HL-60 (cell line): ENCODE measurements around the gene NPR1.
A peak's percentile ranks its signal among the peaks of the same experiment; 100 is the strongest.

Experiments used
- CTCF ChIP-seq: IDR thresholded peaks from one replicate; pipeline ENCODE4 v1.5.1; 2011; ENCODE audit warnings: low read length, control low read depth, inconsistent platforms; ENCODE audit not compliant: insufficient read depth
- GABPA ChIP-seq: IDR thresholded peaks from 2 replicates; pipeline ENCODE4 v1.6.1; 2012; ENCODE audit warnings: low read depth
- REST ChIP-seq: IDR thresholded peaks from 2 replicates; pipeline ENCODE4 v1.6.1; 2012; ENCODE audit warnings: low read depth; ENCODE audit not compliant: insufficient replicate concordance

GRCh38 chr1:153670859-153671627, 7.4 kb upstream of the NPR1 start, which contains the start of gene ILF2:
- TF ChIP-seq GABPA (no peak), REST (peak; percentile 68), CTCF (no peak)
